ENCODE results near the gene RAD54L2. TPM values are rescaled to one million over a fixed set of nuclear protein-coding genes. Genes with fewer than 3 reads are reported as not detected.

The RAD54L2 gene
- total RNA-seq, 1 donor from 2014 or later: 39.3 TPM

Other genes with a start within 250 kb of the RAD54L2 start
- 235 and 238 TPM in 2 replicates for gene MANF, start 153.4 kb upstream of the RAD54L2 start, total RNA-seq
- gene RBM15B, start 147.4 kb upstream of the RAD54L2 start, total RNA-seq: 36.1 and 37.4 TPM in 2 replicates
- gene DCAF1, start 38.7 kb upstream of the RAD54L2 start, total RNA-seq: 41.1 and 43.0 TPM in 2 replicates
- 43.1 TPM in 2 replicates for gene TEX264, start 132.5 kb downstream of the RAD54L2 start, total RNA-seq
- 0.23 and 0.27 TPM in 2 replicates for gene GRM2, start 168.3 kb downstream of the RAD54L2 start, total RNA-seq
- gene IQCF6, start 240.5 kb downstream of the RAD54L2 start, total RNA-seq: not detected in 2 replicates

Measured in activated T-helper 2 cell treated with anti-CD3 and anti-CD28 coated beads, Interferon-gamma antibody, Interleukin-2, Interleukin-4, amounts not matched to agents 10 μg/mL and 5 μg/mL and 100 μg/mL, durations not matched to agents 14 hours and 24 hours and 36 hours (primary cell).